Islet of Langerhans (tissue), 1 donor: Measurements from ENCODE around the gene DOCK6.

Experiments used
- FAIRE-seq: peaks from one replicate; lab custom pipeline; 2011; peaks lifted over from hg19 to GRCh38; lab: Jason Lieb, UNC

The DOCK6 gene

DNA sequence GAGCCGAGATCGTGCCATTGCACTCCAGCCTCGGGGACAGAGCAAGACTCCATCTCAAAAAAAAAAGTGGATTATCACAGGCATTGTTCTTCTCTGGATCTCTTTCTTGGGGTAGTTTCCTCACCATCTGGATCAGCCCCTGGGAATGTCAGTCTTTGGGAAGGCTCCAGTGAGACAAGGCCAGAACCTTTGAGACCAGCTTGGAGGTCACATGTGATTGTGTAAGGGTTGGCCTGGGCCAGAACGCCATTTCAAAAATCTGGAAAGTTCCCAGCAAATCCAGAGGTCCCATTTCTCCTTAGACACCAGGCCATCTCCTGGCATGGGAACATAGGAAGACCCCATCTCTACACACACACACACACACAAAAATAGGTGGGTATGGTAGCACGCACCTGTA is 37.2 kb downstream of the DOCK6 start:
- FAIRE-seq = no peak

- no peak for FAIRE-seq
Observed at GRCh38 chr19:11224429-11224828, 37.9 kb downstream of the DOCK6 start.

DNA sequence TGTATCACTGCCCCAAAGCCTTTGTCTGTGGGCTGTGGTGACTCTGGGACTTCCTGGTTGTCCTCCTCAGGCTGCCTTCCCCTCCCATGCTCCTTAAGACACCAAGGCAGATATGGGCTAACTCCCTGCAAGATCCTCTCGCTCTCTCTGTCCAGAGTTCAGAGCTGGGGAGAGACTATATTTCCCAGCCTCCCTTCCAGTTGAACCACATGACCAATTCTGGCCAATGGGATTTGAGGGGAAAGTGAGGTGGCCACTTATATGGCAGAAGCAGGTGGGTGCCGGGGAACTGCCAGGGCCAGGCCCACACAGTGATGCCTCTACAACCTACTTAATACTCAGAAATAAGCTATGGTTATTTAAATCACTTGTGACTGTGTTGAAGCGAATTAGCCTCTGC is 39.1 kb downstream of the DOCK6 start:
- no peak for FAIRE-seq

DNA sequence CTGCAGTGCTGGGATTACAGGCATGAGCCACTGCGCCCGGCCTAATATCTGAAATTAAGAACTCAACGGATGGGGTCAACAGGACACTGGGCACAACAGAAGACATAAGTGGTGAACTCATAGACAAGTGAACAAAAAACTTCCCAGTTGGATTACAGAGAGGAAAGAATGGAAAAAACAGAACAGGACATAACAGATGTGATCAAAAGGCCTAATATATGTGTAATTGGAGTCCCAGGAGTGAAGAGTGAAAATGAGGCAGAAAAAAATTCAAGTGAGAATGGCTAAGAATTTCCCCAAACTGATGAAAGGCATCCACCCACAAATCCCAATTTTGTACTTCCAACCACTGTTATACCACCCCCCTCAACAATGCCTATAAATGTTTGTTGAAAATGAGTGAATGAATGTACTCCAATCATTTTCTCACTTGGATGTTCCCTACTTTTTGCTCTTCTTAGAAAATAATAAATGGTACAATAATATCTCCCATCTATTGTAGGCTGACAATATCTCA is 41.2 kb downstream of the DOCK6 start:
- no peak for FAIRE-seq

DNA sequence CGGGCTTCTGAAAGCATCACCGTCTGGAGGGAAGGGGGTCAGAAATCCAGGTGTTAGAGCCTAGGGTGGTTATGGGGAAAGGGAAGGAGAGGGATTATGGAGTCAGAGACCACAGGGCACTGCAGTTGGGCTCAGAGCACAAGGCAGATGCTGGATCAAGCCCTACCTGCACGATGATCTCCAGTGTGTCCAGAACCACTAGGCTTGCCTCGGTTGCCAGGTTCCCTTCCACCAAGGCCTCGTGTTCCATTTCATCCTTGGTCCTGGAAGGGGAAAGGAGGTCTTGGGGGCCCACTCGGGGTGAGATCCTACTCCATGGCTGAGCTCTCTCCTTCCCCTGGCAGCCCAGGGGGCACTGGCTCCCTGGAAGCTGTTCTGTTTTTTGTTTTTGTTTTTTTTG is 47.9 kb downstream of the DOCK6 start:
- FAIRE-seq = no peak

DNA sequence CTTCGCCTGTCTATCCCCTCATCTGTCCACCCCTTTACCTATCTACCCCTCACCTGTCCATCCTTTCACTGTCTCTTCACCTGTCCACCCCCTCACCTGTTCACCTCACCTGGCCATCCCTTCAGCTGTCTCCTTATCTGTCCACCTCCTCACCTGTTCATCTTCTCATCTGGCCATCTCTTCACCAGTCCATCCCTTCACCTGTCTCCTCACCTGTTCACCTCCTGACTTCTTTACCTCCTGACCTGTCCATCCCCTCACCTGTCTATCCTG is 51.7 kb downstream of the DOCK6 start:
- no peak for FAIRE-seq

DNA sequence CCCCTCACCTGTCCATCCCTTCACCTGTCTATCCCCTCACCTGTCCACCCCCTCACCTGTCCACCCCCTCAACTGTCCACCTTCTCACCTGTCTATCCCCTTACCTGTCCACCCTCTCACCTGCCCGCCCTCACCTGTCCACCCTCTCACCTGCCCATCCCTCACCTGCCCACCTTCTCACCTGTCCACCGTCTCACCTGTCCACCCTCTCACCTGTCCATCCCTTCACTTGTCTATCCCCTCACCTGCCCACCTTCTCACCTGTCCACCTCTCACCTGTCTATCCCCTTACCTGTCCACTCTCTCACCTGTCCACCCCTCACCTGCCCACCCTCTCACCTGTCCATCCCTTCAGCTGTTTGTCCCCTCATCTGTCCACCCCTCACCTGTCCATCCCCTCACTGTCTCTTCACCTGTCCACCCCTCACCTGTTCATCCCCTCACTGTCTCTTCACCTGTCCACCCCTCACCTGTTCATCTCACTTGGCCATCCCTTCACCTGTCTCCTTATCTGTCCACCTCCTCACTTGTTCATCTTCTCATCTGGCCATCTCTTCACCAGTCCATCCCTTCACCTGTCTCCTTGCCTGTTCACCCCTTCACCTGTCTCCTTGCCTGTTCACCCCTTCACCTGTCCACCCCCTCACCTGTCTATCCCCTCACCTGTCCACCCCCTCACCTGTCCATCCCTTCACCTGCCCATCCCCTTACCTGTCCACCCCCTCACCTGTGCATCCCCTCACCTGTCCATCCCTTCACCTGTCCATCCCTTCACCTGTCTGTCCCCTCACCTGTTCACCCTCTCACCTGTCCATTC is 52.3 kb downstream of the DOCK6 start:
- FAIRE-seq = no peak

DNA sequence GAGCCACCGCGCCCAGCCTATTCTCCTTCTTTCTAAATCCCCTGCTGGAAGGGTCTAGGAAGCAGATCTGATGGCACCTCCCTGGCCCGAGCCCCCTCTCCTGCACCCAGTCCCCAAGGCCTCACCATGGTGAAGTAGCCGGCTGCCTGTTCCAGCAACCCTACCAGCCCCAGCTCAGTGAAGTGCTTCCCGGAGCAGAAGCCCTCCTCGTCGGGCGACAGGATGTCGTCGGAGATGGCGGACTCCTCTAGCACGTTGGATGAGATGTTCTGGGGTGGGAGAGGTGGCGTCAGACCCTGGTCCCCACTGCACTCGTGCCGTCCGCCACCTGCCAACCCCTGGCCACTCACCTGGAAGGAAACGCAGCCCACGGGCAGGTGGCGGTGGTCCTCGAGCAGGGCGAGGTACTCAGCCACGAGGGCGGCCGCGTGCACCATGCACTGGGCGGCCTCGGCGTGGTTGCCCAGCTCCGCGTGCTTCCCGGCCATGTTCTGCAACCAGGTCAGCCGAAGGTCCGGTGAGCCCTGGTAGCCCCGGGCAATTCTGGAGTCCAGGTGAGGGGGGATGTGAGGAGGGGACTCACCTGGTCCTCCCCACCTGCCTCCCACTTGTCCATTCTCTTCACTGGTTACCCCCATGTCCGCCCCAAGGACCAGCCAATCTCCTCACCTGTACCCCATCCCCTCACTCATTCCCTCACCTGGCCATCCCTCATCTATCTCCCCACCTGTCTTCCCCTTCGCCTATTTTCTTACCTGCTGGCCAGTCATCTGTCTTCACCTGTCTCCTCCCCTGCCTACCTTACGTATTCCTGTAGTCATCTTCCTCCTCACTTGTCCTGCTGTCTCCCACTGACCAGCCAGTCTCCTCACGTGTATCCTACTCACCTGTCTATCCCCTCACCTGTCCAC is 53.5 kb downstream of the DOCK6 start:
- no peak for FAIRE-seq

- FAIRE-seq = no peak
Observed at GRCh38 chr19:11205939-11206570, 56.3 kb downstream of the DOCK6 start.

DNA sequence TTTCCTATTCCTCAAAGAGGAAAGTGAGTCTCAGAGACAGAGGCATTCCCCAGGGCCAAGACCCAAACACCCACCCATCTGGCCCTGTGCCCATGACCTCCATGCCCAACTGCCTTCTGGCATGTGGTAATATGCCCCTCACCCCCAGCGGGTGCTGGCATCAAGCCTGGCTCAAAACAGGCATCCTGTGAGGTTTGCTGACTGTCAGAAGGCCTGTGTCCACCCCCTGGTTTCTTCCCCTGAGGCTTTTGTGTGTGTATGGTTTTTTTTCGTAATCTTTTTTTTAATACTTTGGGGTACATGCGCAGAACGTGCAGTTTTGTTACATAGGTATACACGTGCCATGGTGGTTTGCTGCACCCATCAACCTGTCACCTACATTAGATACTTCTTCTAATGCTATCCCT is 57.4 kb downstream of the DOCK6 start:
- FAIRE-seq = no peak

GRCh38 chr19:11204076-11204602 is 58.2 kb downstream of the DOCK6 start:
- FAIRE-seq = no peak

DNA sequence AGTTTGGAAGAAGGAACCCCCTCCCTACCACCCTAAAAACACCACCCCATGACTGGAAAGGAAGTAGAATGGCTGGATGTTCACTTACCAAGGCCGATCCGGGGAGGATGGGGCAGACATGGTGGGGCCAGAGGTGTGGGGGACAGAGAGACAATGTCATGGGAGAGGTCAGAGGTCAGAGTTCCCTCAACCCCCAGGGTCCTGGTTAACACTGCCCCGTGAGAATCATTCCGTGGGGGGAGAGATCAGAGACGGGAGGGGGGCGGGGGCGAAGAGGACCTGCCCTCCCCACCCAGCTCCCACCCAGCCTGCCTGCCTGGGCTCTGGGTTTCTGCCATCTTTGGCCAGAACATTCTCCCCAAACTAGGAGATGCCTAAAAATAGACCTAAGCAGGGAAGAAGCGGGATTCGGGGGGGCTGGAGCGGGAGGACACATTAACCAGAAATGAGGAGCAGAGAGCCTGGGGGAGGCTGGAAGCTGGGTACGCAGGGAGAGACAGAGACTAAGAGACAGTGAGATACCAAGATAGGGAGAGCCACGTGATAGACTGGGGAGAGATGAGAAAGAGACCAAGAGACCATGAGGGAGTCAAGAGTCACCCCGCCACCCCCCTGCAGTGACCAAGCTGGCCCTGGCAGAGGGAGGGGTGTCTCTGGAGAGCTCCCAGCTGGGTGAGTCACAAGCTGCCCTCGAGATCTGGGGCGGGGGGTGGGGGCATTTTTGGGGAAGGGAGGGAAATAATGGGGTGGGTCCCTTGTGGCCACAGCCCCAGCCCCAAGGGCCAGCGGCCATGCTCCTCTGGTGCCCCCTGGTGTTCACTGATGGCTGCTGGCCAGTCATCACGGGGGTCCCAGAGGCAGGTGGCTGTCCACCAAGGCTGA is 58.9 kb downstream of the DOCK6 start:
- FAIRE-seq = no peak

DNA sequence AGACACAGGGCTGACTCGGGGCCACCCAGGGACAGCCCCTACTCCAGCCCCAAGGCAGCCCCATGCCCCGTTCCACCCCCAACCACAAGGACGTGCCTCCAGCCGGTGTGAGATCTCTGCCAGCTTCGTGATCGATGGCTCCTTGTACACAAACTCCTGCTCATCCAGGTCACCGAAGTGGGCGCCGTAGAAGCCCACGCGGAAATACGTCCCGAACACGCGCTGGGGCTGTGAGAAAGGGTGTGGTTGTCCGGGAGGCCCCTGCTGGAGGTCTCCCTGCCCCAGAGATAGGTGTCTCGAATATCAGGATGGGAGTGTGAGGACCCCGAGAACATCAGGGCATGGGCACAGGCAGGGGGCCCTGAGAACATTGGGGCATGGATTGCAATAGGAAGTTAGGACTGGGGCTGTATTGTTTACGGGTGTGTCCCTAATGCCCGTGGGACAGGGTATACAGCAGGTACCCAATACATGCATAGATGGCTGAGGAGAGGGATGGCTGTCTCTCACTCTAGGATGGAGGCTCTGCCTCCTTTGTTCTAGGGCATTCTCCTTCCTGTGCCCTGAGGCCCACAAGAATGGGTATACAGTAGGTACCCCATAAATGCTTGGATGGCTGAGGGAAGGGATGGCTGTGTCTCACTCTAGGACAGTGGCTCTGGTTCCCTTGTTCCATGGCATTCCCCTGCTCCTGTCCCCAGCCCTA is 59.7 kb downstream of the DOCK6 start:
- FAIRE-seq = no peak

- no peak for FAIRE-seq
Observed at GRCh38 chr19:11201791-11202190, 60.5 kb downstream of the DOCK6 start.

- FAIRE-seq = no peak
Observed at GRCh38 chr19:11200931-11201330, 61.4 kb downstream of the DOCK6 start.

DNA sequence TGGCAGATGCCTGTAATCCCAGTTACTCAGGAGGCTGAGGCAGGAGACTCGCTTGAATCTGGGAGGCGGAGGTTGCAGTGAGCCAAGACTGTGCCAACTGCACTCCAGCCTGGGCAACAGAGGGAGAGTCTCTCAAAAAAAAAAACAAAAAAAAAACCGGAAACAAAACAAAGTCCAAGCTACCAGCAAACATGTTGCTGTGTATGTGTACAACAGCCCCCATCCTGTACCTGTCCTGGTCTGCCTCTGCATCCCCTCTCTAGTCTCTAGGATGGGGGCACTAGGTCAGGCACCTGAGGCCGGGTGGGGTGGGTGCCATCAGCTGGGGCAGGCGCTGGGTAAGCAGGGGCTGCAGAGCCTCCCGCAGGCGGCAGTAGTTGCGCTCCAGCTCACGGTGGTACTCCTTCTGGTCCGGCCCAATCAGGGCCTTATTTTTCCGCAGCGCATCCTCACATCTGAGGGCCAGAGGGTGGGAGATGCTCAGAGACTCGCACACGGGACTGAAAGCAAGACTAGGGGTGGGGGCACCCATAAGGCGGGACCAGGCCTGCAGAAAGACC is 62.2 kb downstream of the DOCK6 start:
- no peak for FAIRE-seq

- no peak for FAIRE-seq
Observed at GRCh38 chr19:11199517-11199916, 62.8 kb downstream of the DOCK6 start.

DNA sequence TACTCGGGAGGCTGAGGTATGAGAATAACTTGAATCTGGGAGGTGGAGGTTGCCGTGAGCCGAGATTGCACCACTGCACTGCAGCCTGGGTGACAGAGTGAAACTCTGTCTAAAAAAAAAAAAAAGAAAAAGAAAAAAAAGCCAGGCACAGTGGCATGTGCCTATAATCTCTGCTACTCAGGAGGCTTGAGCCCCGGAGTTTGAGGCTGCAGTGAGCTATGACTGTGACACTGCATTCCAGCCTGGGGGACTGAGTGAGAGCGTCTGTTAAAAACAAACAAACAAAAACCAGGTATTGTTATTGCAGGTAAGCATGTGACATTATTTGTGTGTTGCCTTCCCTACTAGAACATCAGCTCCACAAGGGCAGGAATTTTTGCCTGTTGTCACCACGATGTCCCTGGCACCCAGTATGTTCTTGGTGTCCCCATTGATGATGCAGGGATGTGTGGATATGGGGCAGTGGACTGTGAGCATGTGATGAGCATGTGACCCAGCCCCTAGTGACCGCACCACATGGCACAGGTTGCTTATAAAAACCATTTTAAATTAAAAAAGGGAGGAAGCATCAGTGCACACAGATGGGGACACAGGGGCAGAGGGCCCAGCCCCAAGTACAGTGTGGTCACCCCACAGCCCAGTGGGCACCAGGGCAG is 63.4 kb downstream of the DOCK6 start:
- FAIRE-seq = no peak

- no peak for FAIRE-seq
Observed at GRCh38 chr19:11198175-11198534, 64.2 kb downstream of the DOCK6 start.
